CD4-positive, alpha-beta T cell treated with Interleukin-15 for 1 hour (primary cell): ENCODE data around the gene ORC3.
"Not testable (repeated sequence)": the region's sequence is repeated elsewhere in the genome, so short reads cannot be mapped to it uniquely, and the experiment has no call there.

Experiments used
- DNase-seq: peaks from one replicate; pipeline ENCODE4 v3.0.0-alpha.2; 2020

ORC3 gene

DNA sequence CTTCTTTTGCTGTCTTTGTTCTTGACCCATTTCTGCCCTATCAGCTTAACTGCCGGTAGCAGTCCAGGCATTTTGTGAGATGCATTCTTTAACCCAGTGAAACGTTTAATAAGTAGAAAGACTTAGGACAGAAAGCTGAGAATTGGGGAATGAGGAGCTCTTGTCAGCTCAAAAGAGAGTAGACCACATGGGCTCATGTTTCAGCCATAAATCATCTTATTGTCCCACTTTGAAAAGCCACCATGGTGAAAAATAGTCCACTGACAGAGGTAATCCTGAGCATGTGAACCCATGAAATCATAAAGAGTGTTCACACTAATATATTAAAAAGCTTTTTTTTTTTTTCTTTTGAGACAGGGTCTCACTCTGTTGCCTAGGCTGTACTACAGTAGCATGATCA, 16.3 kb downstream of the ORC3 start:
- no peak for DNase-seq

DNA sequence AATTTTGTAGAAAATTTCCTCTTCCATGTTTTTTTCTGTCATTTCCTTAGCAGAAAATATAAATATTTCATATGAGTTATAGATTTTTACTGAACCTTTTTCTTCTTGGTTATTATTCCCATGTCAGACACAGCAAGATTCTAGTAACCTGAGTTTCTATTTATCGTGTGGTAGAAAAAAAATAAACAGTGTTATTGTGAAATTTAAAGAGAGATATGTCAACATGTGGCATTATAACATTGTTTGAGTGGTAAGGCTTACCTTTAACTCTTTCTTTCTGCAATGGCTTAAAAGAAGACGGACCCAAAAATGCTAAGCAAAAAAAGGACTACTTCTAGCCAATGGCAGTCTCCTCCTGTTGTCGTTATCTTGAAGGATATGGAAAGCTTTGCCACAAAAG, 18.9 kb downstream of the ORC3 start:
- DNase-seq = no peak

DNA sequence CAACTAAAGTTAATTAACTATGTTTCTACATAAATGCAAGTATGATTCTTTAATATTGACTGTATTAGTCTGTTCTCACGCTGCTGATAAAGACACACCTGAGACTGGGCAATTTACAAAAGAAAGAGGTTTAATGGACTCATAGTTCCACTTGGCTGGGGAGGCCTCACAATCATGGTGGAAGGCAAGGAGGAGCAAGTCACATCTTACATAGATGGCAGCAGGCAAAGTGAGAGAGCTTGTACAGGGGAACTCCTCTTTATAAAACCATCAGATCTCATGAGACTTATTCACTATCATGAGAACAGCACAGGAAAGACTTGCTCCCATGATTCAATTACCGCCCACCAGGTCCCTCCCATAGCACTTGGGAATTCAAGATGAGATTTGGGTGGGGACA, 23.1 kb downstream of the ORC3 start:
- not testable (repeated sequence) for DNase-seq

DNA sequence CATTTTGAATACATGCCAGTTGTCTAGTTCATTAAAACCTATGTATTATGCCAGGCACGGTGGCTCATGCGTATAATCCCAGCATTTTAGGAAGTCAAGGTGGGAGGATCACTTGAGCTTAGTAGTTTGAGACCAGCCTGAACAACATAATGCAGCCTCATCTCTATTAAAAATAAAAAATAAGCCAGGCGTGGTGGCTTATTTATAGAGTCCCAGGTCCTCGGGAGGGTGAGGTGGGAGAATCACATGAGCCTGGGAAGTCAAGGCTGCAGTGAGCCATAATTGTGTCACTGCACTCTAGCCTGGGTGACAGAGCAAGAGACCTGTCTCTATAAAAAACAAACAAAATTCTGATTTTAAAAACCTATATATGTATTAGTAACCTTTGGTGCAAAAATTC, 27.5 kb downstream of the ORC3 start:
- DNase-seq = no peak

DNA sequence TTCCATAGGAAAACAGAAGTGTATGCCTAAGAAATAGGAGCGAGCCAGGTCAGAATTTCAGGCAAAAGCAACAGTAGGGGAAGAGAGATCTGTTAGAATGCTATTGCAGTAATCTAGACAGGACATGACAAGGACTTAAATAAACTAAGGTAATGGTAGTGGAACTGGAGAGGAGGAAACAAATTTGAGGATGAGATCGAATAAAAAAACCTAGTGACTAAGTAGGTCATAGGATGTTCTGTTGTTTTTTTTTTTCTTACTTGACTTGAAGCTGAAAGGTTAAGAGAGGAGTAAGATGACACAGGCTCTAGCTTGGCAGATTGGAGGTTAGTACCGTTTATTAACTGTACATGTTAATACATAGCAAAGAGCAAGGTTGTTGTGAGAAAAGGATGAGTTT, 28.6 kb downstream of the ORC3 start:
- no peak for DNase-seq

DNA sequence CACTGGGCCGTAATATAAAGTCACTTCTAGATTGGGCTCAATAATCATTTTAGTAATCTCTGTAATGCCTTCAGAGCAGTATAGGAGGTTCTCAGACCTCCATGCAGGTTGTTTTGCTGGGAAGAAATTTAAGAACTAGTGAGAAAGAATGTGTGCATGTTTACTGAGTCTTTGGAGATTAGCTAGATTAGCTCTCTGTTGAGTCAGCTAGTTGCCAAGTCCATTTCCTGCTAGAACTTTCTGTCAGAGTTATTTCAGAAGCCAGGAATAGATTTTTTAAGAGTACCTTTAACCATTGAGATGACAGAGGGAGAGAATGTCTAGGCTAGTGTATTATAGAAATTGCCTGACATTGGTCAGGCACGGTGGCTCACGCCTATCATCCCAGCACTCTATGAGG, 33.3 kb downstream of the ORC3 start:
- no peak for DNase-seq

DNA sequence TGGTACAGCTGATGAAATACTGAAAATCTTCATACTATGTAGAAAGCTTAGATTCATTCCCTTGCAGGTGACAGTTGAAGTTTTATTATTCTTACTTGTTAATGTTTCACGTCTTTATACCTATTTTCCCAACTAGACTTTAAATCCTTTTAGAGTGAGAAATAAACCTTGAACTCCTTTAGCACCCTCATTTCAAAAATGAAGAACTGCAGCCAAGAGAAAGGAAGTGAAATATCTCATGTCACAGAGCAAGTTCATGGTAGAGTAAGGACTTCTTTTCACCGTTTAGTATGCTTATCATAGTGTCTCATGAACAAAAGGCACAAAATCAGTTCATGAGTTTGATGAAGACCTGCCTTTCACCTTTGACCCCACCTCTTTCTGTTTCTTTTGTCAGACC, 38.5 kb downstream of the ORC3 start:
- no peak for DNase-seq

DNA sequence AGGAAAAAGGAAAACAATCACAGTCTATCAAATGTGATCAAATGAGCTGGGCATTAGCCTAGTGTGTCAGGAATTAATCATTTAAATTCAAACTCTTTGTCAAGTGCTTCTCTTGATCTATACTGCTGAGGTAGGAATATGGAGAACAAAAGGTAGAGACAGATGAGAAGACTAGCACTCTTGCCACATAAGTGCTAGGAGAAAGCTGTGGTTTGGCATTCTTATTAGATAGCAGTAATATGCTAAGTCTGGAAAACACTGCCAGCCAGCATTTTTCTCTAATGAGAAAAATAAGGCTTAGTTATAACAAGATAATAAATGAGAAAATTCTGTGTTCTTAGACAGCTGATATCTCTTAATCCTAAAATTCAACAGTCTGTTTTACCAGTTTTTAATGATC, 38.9 kb downstream of the ORC3 start:
- no peak for DNase-seq

DNA sequence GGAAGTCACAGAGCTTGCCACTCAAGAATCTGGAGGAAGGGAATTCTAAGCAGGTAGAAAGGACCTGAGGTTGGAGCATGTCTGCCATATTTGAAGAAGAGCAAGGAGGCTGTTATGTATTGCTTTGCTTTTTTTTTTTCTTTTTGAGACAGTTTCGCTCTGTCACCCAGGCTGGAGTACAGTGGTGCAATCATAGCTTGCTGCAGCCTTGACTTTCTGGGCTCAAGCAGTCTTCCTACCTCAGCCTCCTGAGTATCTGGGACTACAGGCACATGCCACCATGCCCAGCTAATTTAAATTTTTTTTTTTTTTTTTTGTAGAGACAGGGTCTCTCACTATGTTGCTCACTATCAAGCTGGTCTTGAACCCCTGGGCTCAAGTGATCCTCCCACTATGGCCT, 40.8 kb downstream of the ORC3 start:
- no peak for DNase-seq

DNA sequence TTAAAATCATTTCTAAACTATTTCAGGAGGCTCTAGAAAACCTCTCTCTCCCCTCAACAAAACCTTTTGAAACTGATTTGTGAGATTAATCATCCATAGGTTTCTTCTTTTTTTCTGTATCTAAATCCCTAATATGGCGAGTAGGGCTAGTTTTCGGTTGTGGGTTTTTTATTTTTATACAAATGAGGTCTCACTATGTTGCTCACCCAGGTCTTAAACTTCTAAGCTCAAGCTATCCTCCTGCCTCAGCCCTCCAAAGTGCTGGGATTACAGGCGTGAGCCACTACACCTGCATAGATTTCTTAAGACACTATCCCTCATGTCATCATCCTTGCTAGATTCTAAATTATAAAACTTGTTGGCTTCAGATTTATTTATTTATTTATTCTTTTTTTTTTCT, 43.9 kb downstream of the ORC3 start:
- DNase-seq = no peak

DNA sequence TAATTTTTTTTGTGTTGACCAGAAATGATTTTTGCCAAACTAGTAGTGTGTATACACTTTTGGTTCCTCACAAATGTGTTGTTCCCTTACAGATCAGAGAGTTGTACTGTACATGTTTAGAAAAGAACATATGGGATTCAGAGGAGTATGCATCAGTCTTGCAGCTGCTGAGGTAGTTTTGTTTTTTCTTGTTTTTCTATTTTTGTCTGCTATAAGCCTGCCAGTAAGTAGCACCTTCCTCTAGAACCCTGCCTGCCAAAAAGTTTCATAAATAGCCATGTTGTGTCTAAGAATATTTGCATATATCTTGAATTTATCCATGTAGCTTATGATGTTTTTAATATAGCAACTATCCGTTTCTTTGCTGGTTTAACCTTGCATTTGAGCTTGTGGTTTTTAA, 46.4 kb downstream of the ORC3 start:
- no peak for DNase-seq

DNA sequence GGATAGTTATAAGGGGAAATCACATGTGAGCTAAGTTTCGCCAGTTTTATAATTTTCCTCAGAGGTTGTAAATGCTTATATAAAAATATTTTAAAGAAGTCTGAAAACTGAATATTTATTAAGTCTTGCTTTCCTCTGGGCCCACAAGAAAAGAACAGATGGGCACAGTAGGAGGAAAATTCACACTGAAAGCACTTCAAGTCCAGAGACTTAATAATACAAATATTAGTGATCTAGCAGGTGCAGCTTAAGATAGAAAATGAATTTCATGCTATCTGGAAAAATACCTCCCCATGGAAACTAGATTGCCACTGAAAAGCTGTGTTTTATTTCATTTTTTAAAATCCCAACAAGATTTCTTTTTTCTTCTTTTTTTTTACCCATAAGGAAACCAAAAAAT, 47.2 kb downstream of the ORC3 start:
- DNase-seq = no peak

DNA sequence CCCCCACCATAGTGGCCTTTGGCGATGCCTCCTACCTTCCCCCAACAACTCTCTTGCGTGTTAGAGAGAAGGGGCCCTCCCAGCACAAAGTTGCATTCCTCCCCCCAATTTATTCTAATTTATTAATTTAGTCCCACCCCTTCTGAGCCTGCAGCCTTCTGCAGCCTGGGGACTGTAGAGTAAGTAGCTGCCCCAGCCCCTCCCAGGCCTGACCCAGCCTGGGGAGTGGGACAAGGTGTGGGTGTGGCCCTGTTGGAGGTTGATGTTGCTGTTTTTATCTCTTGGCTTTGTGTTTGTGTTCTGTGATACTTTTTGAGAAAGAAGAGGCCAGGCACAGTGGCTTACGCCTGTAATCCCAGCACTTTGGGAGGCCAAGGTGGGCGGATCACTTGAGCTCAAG, 49.4 kb downstream of the ORC3 start:
- no peak for DNase-seq

DNA sequence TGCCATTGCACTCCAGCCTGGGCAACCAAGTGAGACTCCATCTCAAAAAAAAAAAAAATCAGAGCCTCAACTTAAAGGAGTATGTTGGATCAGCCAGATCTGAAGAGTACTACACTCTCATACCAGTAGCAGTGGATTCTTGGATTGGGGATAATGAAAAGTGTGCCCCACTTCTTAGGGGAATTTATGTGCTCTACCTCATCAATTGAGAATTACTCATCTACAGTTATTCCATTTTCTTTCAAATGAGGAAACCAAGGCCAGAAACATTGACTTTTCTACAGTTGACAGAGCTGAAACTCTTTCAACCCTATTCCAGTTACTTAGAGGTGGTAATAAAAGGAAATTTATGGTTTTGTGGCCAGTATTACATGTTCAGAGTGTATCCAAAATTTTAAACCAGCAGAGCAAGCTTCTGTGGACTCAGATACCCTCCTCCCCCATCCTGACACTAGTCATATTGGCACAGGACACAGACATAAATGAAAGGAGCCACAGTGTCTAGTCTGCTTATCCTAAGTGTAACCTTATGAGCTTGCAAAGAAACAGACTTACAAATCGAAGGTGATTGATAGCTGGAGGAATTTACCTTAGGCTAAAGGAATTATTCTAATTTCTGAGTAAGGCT, 51.2 kb downstream of the ORC3 start:
- no peak for DNase-seq

DNA sequence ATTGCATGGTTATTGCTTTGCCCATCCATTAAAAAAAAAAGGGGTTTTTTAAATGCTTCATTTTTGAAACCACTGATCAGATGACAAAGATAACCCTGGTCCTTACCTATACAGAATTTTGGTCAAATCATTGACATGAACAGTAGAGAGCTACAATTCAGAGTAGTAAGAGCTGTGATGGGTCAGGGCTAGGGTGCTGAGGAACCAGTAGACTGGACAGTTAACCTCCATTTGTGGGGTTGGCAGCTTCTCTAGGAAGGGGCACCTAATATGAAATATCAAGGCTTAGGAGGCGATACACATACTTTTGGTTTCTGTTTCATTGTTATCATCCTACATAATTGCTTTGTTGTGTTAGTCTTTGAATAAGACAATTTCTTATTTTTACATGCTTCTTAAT, 55.1 kb downstream of the ORC3 start:
- no peak for DNase-seq

DNA sequence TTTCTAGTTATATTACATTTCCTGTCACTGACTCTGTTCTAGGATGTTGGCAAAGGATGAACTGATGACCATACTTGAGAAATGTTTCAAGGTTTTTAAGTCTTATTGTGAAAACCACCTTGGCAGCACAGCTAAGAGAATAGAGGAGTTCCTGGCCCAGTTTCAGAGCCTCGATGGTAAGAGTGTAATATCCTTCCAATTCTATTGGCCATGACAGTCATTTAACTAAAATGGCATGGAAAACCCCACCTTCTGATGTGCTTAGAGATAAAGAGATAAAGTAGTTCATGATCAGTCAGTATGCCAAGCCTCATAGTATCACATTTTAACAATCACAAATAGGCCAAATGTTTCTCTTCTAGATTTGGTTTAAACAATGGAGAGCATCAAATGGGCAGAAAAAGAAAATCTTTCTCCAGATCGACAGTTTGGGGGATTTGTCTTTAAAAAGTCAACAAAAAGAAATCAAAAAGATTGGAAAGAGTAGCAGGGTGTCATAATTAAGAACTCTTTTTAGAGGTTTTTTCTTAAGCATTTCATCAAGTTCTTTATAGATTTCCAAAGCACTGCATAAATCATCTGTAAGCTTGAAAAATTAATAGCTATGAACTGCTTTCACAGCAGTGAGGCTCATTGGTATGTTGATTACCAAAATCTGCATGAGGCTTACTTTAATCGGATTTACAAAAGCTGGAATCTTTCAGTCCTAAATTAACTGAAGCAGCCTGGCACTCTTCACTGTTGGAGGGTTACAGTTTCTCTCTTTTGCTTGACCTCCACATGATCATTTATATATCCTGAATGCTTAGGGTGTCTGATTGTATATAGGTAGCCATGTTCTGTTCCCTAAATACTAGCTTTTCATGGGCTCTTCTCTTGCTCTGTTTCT, 63.4 kb downstream of the ORC3 start:
- DNase-seq = no peak

DNA sequence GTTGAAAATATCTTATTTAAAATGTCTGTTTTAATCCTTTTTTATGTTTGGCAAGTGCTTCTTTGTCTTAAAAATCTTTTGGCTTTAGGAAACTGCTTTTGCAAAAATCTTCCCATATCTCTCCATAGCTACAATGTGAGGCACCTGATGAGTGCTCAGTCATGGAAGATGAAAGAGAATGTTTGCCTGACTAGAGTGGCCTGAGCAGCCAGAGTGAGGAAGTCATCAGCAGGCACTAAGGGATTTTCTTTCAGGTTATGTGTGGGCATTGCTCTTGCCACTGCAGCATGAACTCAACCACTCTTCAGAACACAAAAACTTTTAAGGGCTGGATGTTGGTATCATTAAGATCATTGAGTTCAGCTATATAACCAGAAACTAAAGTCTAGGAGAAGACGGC, 64.2 kb downstream of the ORC3 start:
- DNase-seq = no peak

DNA sequence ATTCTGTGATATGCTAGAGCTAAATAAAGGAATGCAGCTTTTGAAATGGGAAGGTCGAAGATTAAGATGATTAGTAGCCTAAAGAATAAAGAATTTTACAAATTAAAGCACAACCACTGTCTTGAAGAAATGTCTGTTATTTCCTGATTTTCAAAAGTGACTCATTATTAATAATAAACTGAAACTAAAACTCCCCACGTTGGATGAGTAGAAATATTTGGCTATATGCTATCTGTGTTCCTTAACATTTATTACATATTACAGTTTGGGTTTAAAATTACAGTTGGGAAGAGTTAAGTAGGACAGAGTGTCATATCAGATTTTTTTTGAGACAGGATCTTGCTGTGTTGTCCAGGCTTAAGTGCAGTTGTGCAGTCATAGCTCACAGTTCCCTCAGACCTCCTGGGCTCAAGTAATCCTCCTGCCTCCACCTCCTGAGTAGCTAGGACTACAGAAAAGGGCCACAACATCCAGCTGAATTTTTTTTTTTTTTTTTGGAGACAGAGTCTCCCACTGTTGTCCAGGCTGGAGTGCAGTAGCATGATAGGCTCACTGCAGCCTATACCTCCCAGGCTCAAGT, 65.0 kb downstream of the ORC3 start:
- DNase-seq = no peak

DNA sequence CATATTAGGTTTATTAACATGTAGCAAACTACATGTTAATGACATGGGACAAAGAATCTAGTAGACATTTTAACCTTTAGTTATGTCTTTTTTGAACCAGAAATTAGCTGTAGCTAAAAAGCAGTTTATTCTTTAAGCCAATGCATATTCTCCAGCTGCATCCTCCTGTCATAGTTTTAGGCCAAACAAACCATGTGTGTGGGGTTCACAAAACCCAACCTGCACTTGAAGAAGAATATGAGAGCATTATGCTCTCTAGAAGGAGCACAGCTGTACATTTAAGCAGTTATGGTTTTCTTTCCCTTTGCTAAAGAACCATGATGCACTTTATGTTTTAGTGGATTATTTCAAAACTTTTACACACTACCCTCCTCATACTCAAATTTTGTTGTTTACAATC, 65.9 kb downstream of the ORC3 start:
- DNase-seq = no peak

DNA sequence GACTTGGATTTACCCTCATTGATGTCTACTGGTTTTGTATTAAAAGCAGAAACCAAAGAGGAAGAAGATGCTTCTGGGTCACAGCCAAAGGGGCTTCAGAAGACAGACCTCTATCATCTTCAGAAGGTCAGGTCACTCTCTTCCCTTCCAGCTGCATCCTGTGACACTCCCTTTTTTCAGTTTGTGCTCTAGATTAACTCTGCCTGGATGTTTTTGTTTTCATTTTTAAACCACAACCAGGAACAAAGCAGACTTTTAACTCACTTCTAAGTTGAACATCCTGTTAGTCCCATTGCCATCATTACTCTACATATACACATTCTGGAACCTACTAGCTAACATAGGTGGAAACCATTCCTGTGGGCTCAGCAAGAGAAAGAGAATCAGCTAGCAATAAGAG, 66.9 kb downstream of the ORC3 start:
- DNase-seq = no peak

DNA sequence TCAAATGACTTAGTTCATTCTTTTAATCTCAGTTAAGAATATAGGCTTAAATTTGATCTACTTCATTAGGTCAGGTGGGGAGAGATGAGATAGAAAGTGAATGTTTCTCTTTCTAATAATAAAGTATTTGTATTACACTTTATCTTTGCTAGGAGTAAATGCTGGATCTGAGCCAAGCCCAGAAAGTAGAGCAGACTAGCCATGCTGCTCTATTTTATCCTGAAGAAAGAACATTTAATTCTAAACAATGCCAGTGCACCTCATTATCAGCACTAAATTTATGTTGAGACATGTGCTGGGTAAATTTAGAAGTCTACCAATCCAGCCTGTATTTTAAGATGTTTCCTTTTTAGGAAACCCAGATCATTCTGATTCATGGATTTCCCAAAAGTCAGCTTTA, 68.6 kb downstream of the ORC3 start:
- DNase-seq = no peak

DNA sequence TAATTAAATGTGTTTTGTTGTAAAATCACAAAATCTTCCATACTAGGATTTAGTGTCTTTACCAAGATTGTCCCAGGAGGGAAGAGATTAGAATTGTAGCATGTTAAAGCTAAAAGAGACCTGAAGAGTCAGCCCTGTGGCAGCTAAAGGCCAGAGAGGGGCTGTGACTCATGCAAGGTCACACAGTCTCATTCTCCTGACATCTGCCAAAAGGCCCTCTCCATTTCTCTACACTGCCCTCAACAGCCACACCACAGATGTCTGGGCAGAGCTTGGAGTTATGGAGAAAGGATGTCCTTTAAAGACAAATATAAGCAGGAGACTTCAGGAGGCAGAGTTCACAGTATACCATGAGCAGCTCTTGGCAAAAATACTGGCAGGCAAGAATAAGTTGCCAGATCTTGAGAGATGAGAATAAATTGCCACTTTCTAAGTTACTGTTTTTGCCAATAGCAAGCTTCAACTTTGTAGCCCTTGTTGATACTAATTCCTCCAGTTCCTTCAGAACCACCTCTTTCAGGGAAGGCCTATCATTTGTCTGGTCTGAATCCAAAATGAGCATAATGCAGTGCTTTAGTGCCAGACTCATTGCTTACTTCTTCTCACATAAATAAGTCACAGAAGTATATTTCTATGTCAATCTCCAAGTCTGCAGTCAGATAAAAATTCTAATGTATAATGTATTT, 70.4 kb downstream of the ORC3 start:
- DNase-seq = no peak

DNA sequence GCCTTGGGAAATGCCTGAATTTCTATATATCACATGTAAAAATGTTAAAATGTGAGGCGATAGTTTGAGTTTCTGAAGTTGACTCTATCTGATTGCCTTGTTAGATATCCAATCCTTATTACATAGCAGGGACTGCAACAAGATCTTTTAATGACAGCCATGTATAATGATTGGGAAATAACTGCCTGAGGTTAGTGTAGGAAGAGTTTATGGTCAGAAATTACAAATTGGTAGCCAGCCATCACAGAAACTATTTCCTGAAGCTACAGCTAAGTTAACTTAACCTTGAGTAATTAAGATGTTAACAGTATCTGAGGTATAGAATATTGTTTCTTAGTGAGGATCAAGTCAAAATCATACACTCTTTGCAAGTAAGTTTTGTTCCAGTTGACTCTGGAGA, 71.1 kb downstream of the ORC3 start:
- DNase-seq = no peak

DNA sequence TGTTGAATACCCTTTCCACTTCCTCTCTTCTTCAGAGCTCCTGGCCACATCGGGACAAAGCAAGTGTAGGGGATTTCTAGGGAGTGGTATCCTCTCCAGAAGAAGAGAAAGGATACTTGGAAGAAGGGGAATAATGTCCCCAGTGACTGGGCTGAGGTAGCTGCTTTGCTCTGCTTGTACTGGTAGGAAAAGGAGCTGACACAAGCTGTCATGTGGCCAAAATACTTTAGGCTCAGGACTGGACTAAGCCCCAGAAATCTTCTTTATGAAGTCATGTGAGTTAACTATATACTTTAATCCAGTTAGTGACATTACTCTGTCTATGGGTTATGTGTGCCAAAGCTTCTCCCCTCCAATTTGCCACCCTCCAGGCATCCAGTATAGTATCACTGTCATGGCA, 71.6 kb downstream of the ORC3 start:
- DNase-seq = no peak
